SU-DHL-6 (cell line): ENCODE measurements around the gene TMEM119.

Experiments
- H2AFZ ChIP-seq: fragments of 200-600 bp; sonication (generic); 2 replicates; pipeline ENCODE4 v1.6.1; 2014; ENCODE audit warnings: low read depth, mild to moderate bottlenecking, moderate library complexity, mixed read lengths, antibody characterized with exemption, low read length; ENCODE audit not compliant: severe bottlenecking
- H3F3A ChIP-seq: fragments of 200-600 bp; shearing (Covaris generic); 2 replicates; pipeline ENCODE4 v1.6.0; 2016; ENCODE audit warnings: antibody characterized with exemption, mild to moderate bottlenecking; ENCODE audit not compliant: insufficient read depth
- H3K27ac ChIP-seq: fragments of 200-600 bp; sonication (generic); 2 replicates; pipeline ENCODE4 v1.5.1; 2016; ENCODE audit warnings: low read depth, mild to moderate bottlenecking, low read length, moderate library complexity, mixed read lengths
- H3K27me3 ChIP-seq: fragments of 200-600 bp; sonication (generic), shearing (Covaris generic); 2 replicates; pipeline ENCODE4 v1.6.0; 2014; ENCODE audit warnings: mild to moderate bottlenecking, low read length
- H3K36me3 ChIP-seq: fragments of 200-600 bp; sonication (generic); 2 replicates; pipeline ENCODE4 v1.6.1; 2014; ENCODE audit warnings: mild to moderate bottlenecking, low read length, mixed read lengths
- H3K4me2 ChIP-seq: fragments of 300-600, 200-600 bp; shearing (Covaris generic), sonication (generic); 2 replicates; pipeline ENCODE4 v1.6.0; 2014; ENCODE audit warnings: low read length, low read depth, mild to moderate bottlenecking; ENCODE audit not compliant: poor library complexity, severe bottlenecking
- H3K4me3 ChIP-seq: fragments of 200-600 bp; sonication (generic); 2 replicates; pipeline ENCODE4 v1.5.1; 2014; ENCODE audit warnings: antibody characterized with exemption, low read length, mild to moderate bottlenecking, mixed read lengths; ENCODE audit not compliant: insufficient read depth, poor library complexity, severe bottlenecking
- H3K79me2 ChIP-seq: fragments of 200-600 bp; sonication (generic); 2 replicates; pipeline ENCODE4 v1.6.1; 2014; ENCODE audit warnings: mild to moderate bottlenecking, low read length, moderate library complexity; ENCODE audit not compliant: insufficient read depth
- H3K9ac ChIP-seq: fragments of 200-600 bp; sonication (generic); 2 replicates; pipeline ENCODE4 v1.7.0; 2014; ENCODE audit warnings: mild to moderate bottlenecking, low read length
- H3K9me2 ChIP-seq: fragments of 200-600 bp; sonication (generic); replicated peaks from 2 replicates; pipeline ENCODE4 v1.6.1; 2014; ENCODE audit warnings: low read length; ENCODE audit not compliant: insufficient read depth
- H3K9me3 ChIP-seq: fragments of 200-600 bp; sonication (generic); 2 replicates; pipeline ENCODE4 v1.6.1; 2014; ENCODE audit warnings: low read length, mixed read lengths; ENCODE audit not compliant: insufficient read depth
- H4K20me1 ChIP-seq: fragments of 200-600 bp; sonication (generic); 2 replicates; pipeline ENCODE4 v1.6.1; 2014; ENCODE audit warnings: low read depth, mild to moderate bottlenecking, antibody characterized with exemption, low read length, moderate library complexity, mixed read lengths
- EZH2phosphoT487 ChIP-seq: fragments of 200-600 bp; sonication (generic), shearing (Covaris generic); conservative IDR thresholded peaks from 2 replicates; pipeline ENCODE4 v1.6.1; 2018; ENCODE audit warnings: mild to moderate bottlenecking, antibody characterized with exemption, low read length, moderate library complexity, mixed read lengths
- TF ChIP-seq, protein P1 (sequence below): fragments of 200-600 bp; sonication (generic); IDR thresholded peaks from one replicate; pipeline ENCODE4 v1.5.1; 2017; ENCODE audit warnings: antibody characterized with exemption, mild to moderate bottlenecking, low read length, moderate library complexity; ENCODE audit not compliant: insufficient read depth, poor library complexity, severe bottlenecking

Gene TMEM119

DNA sequence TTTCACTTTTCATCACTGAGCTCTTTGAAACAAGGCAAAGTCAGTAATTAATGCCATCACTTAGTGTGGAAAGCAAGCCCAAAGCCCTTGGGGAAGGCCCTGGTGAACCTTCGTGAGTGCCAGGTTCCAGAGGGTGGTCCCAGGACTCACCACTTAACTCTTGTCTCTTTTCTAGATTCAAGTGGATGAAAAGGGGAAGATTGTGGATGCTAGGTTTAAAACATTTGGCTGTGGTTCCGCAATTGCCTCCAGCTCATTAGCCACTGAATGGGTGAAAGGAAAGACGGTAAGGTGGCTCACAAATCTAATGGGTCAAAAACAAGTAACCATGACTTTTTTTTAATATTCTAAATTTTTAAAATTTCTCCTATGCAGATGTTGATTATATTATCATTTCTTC lies 32.7 kb downstream of the TMEM119 start:
- H3K9me3 ChIP-seq: no peaks in the 10 kb centered on the region
- TF ChIP-seq EZH2phosphoT487: no peak
- TF ChIP-seq, protein P1, sequence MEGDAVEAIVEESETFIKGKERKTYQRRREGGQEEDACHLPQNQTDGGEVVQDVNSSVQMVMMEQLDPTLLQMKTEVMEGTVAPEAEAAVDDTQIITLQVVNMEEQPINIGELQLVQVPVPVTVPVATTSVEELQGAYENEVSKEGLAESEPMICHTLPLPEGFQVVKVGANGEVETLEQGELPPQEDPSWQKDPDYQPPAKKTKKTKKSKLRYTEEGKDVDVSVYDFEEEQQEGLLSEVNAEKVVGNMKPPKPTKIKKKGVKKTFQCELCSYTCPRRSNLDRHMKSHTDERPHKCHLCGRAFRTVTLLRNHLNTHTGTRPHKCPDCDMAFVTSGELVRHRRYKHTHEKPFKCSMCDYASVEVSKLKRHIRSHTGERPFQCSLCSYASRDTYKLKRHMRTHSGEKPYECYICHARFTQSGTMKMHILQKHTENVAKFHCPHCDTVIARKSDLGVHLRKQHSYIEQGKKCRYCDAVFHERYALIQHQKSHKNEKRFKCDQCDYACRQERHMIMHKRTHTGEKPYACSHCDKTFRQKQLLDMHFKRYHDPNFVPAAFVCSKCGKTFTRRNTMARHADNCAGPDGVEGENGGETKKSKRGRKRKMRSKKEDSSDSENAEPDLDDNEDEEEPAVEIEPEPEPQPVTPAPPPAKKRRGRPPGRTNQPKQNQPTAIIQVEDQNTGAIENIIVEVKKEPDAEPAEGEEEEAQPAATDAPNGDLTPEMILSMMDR: no peak
- peaks cover 12% of the 10 kb centered on the region; the same call in 1 of the 2 replicates for H3K36me3 ChIP-seq
- H2AFZ ChIP-seq: no peak overlapping the region
- H3K4me2 ChIP-seq: no peak overlapping the region
- H3K4me3 ChIP-seq: no peak overlapping the region
- no peak overlapping the region for H3K9ac ChIP-seq
- no peaks in the 10 kb centered on the region for H4K20me1 ChIP-seq
- no peaks in the 10 kb centered on the region for H3K9me2 ChIP-seq
- H3K79me2 ChIP-seq: peaks cover 15% of the 10 kb centered on the region
- H3F3A ChIP-seq: peaks cover 7% of the 10 kb centered on the region
- no peak overlapping the region for H3K27ac ChIP-seq
- no peaks in the 10 kb centered on the region for H3K27me3 ChIP-seq

DNA sequence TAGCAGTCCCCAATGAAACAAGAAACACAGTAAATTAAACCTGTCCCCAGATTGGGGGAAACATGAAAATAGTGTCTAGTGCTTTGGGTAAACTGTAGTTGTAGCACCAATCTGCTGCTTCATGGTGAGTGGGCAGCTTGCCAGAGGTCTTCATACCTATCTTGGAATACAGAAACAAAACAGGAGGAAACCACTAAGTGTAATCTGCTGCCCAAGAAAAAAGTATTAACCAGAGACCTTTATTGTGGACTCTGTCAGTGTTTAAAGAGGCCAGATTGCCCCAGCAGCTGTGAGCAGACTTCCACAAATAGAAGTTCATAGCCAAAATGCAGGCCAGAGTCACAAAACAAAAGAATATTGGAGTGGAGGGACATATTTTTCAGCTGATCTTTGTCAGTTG lies 33.2 kb downstream of the TMEM119 start:
- peaks cover 3% of the 10 kb centered on the region; the same call in 1 of the 2 replicates for H4K20me1 ChIP-seq
- no peak overlapping the region for H3K27ac ChIP-seq
- H3K9ac ChIP-seq: no peak overlapping the region
- H3K79me2 ChIP-seq: peaks cover 19% of the 10 kb centered on the region
- TF ChIP-seq, protein P1: no peak
- TF ChIP-seq EZH2phosphoT487: no peak
- H3K4me2 ChIP-seq: no peak overlapping the region
- H3F3A ChIP-seq: peaks cover 7% of the 10 kb centered on the region
- H3K9me3 ChIP-seq: no peaks in the 10 kb centered on the region
- H3K27me3 ChIP-seq: no peaks in the 10 kb centered on the region
- H3K4me3 ChIP-seq: no peak overlapping the region
- H2AFZ ChIP-seq: no peak overlapping the region
- H3K36me3 ChIP-seq: peaks cover 12% of the 10 kb centered on the region; the same call in 1 of the 2 replicates
- H3K9me2 ChIP-seq: no peaks in the 10 kb centered on the region

DNA sequence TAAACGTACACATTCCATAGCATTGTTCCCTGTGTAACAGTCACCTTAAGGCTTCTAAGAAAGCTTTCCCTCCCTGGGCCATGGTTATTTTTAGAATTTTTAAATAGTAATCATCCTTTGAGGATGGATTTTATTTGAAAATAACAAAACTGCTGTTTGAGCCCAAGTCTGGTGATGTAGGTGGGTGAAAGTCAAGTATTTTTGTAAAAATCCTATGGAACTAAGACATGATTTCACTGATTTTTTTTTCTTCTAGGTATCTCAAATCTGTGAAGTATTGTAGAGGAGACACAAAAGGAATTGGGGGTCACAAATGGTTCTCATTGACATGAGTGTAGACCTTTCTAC lies 34.1 kb downstream of the TMEM119 start:
- H2AFZ ChIP-seq: no peak overlapping the region
- H4K20me1 ChIP-seq: peaks cover 3% of the 10 kb centered on the region; the same call in 1 of the 2 replicates
- peaks cover 9% of the 10 kb centered on the region; the same call in 1 of the 2 replicates for H3K36me3 ChIP-seq
- H3K4me2 ChIP-seq: peak overlapping the region; percentile 88
- no peak overlapping the region for H3K4me3 ChIP-seq
- H3K79me2 ChIP-seq: peaks cover 29% of the 10 kb centered on the region
- H3K27me3 ChIP-seq: no peaks in the 10 kb centered on the region
- no peaks in the 10 kb centered on the region for H3K9me3 ChIP-seq
- 0 out of 2 replicates have a peak overlapping the region, but pooled peaks have one; percentile 4 for H3K9ac ChIP-seq
- peaks cover 7% of the 10 kb centered on the region for H3F3A ChIP-seq
- TF ChIP-seq, protein P1: no peak
- no peak for TF ChIP-seq EZH2phosphoT487
- H3K27ac ChIP-seq: no peak overlapping the region
- H3K9me2 ChIP-seq: no peaks in the 10 kb centered on the region
